K562 (cell line): ENCODE measurements around the gene TYROBP. TPM values are rescaled to one million over a fixed set of nuclear protein-coding genes. Genes with fewer than 3 reads are reported as not detected.

Experiments
- ATAC-seq: fragments of 200-7000 bp; cut with Tn5 transposase; 3 replicates; pipeline ENCODE4 v1.9.1; 2020; ENCODE audit warnings: moderate library complexity
- BruUV-seq: library from RNA; stranded (reverse); fragments of 400-500 nt; replicated peaks from 2 replicates; lab custom pipeline; 2021; lab: Mats Ljungman, UMichigan
- CTCF ChIA-PET: fragments of 300-600 bp; formaldehyde crosslinking; extraction: SDS; loops from one replicate; lab custom pipeline; 2021; ENCODE audit warnings: low intra/inter-chr PET ratio; lab: Yijun Ruan, JAX
- POLR2A ChIA-PET: fragments of 300-600, 350-650 bp; sonication (Branson Sonifier 250); formaldehyde crosslinking; extraction: SDS; loops from one replicate; lab custom pipeline; 2021; ENCODE audit warnings: antibody characterized with exemption, inconsistent platforms; lab: Yijun Ruan, JAX
- DNase-seq, 4 experiments: peaks; one replicate each; pipeline versions ENCODE4 v3.0.0 to v3.0.0-alpha.2; 2011 to 2018; ENCODE audit warnings: low spot score in 3 of 4, mixed read lengths in 3 of 4; ENCODE audit errors: extremely low read depth in 1 of 4
- FAIRE-seq: peaks from 2 replicates; lab custom pipeline; 2011; peaks lifted over from hg19 to GRCh38; lab: Jason Lieb, UNC
- H2AFZ ChIP-seq: 2 replicates; pipeline ENCODE4 v1.6.0; 2011; ENCODE audit warnings: low read depth, low read length, control low read depth, inconsistent platforms
- H3K27ac ChIP-seq: fragments of 200-600 bp; 3 replicates; pipeline ENCODE4 v1.8.0; 2011; ENCODE audit warnings: low read depth, mild to moderate bottlenecking, control low read depth, inconsistent platforms, low read length, moderate library complexity, mixed read lengths; ENCODE audit errors: extremely low read depth
- H3K27me3 ChIP-seq, 2 experiments: fragments of 300-600 bp in 1 of 2; 2 replicates in 1 of 2; 3 replicates in 1 of 2; pipeline versions ENCODE4 v1.6.0 to v1.8.0; 2011; ENCODE audit warnings: inconsistent platforms in 2 of 2, low read length in 2 of 2, mild to moderate bottlenecking in 1 of 2, mixed read lengths in 1 of 2, moderate library complexity in 1 of 2; ENCODE audit not compliant: control insufficient read depth in 2 of 2, insufficient read depth in 2 of 2
- H3K36me3 ChIP-seq: fragments of 300-600 bp; 3 replicates; pipeline ENCODE4 v1.8.0; 2011; ENCODE audit warnings: mild to moderate bottlenecking, low read length, inconsistent platforms; ENCODE audit not compliant: control insufficient read depth, insufficient read depth
- H3K4me1 ChIP-seq, 2 experiments: fragments of 200-600 bp in 1 of 2; replicated peaks in 1 of 2; 2 replicates in 1 of 2; 3 replicates in 1 of 2; pipeline versions ENCODE4 v1.5.1 to v1.8.0; 2011; ENCODE audit warnings: inconsistent platforms in 2 of 2, low read length in 2 of 2, mild to moderate bottlenecking in 1 of 2, mixed read lengths in 1 of 2, moderate library complexity in 1 of 2; ENCODE audit not compliant: control insufficient read depth in 2 of 2, insufficient read depth in 2 of 2
- H3K4me2 ChIP-seq: 2 replicates; pipeline ENCODE4 v1.6.1; 2011; ENCODE audit warnings: low read length, control low read depth, inconsistent platforms, mixed read lengths; ENCODE audit not compliant: insufficient read depth
- H3K4me3 ChIP-seq: fragments of 200-600 bp; sonication (generic), shearing (Covaris generic); 2 replicates; pipeline ENCODE4 v1.5.1; 2016; ENCODE audit warnings: control low read depth, inconsistent platforms
- H3K79me2 ChIP-seq: fragments of 200-600 bp; 3 replicates; pipeline ENCODE4 v1.8.0; 2011; ENCODE audit warnings: low read length, inconsistent platforms; ENCODE audit not compliant: control insufficient read depth, insufficient read depth
- H3K9ac ChIP-seq, 2 experiments: 2 replicates each; pipeline versions ENCODE4 v1.6.0 to v1.6.1; 2011; ENCODE audit warnings: low read depth in 2 of 2, low read length in 2 of 2, control low read depth in 1 of 2, inconsistent platforms in 1 of 2, mild to moderate bottlenecking in 1 of 2, mixed read lengths in 1 of 2; ENCODE audit not compliant: insufficient read depth in 1 of 2
- H3K9me1 ChIP-seq: one replicate; pipeline ENCODE4 v1.6.0; 2011; ENCODE audit warnings: inconsistent platforms, mild to moderate bottlenecking, low read length, moderate library complexity; ENCODE audit not compliant: control insufficient read depth, insufficient read depth
- H3K9me3 ChIP-seq: replicated peaks from 2 replicates; pipeline ENCODE4 v1.5.1; 2011; ENCODE audit warnings: low read depth, low read length, inconsistent platforms; ENCODE audit not compliant: control insufficient read depth, insufficient read depth
- H4K20me1 ChIP-seq: replicated peaks from 2 replicates; pipeline ENCODE4 v1.6.1; 2011; ENCODE audit warnings: low read length, inconsistent platforms, mixed read lengths; ENCODE audit not compliant: control insufficient read depth, insufficient read depth
- ARNT ChIP-seq, 2 experiments: fragments of 450-650 bp; IDR thresholded peaks; 2 replicates each; pipeline ENCODE4 v1.6.1; 2016; ENCODE audit warnings: mild to moderate bottlenecking in 1 of 2
- NONO ChIP-seq, 2 experiments: fragments of 200-400 bp in 1 of 2; fragments of 450-650 bp in 1 of 2; formaldehyde crosslinking in 1 of 2; IDR thresholded peaks; 2 replicates each; pipeline ENCODE4 v1.6.1; 2017; ENCODE audit warnings: low read depth in 2 of 2, mild to moderate bottlenecking in 2 of 2, moderate library complexity in 2 of 2, low read length in 1 of 2
- PRPF4 ChIP-seq: fragments of 200-400 bp; formaldehyde crosslinking; IDR thresholded peaks from one replicate; pipeline ENCODE4 v1.6.1; 2017; ENCODE audit warnings: low read length, low read depth, mild to moderate bottlenecking; ENCODE audit not compliant: insufficient read depth, poor library complexity, severe bottlenecking
- RHOXF2B ChIP-seq: fragments of 250-450 bp; sonication (Bioruptor Pico); conservative IDR thresholded peaks from 2 replicates; pipeline ENCODE4 v1.5.1; 2021
- ZFPM2 ChIP-seq: fragments of 250-450 bp; sonication (Bioruptor Pico); IDR thresholded peaks from 2 replicates; pipeline ENCODE4 v1.5.1; 2022; ENCODE audit warnings: mild to moderate bottlenecking
- ZNF165 ChIP-seq: fragments of 250-450 bp; sonication (Bioruptor Pico); IDR thresholded peaks from 2 replicates; pipeline ENCODE4 v1.4.0; 2020; ENCODE audit warnings: borderline replicate concordance
- ZNF384 ChIP-seq: IDR thresholded peaks from 2 replicates; pipeline ENCODE4 v1.6.1; 2012; ENCODE audit warnings: low read depth, low read length, improper control_type of control experiment
- ZNF444 ChIP-seq: fragments of 250-450 bp; sonication (Bioruptor Pico); IDR thresholded peaks from 2 replicates; pipeline ENCODE4 v1.4.0; 2020; ENCODE audit warnings: mild to moderate bottlenecking, moderate library complexity
- WGBS: fragments of 100-300 bp; shearing (Covaris generic); methylation state at CpG from one replicate; pipeline ENCODE4 v1.1.6; 2016; ENCODE audit warnings: low coverage, mixed read lengths; ENCODE audit not compliant: insufficient coverage; ENCODE audit errors: missing lambda C conversion rate; 5-methylcytosine and 5-hydroxymethylcytosine counted together
- in situ Hi-C: fragments of 300-500 bp; cut with MboI; formaldehyde crosslinking; loops from 4 replicates; pipeline ENCODE4 v1.15.0; 2018; ENCODE audit warnings: inconsistent platforms, mixed read lengths
- intact Hi-C: fragments of 100-400 bp; cut with micrococcal nuclease; formaldehyde crosslinking; loops from 2 replicates; pipeline ENCODE4 v1.14.2; 2022
- polyA plus RNA-seq, 8 experiments: library from polyadenylated mRNA; depleted of rRNA in 4 of 8; stranded (reverse) in 5 of 8; unstranded in 3 of 8; fragments of >200 nt; fragmentation: Nextera tagmentation in 2 of 8; fragmentation: Illumina TruSeq in 1 of 8; extraction: Ambion mirVana in 2 of 8; extraction: Trizol in 1 of 8; gene quantifications; 2 replicates each; pipeline versions ENCODE4 v1.2.1 to v1.2.3, GENCODE V29; 2011 to 2014; ENCODE audit warnings: inconsistent platforms in 1 of 8, missing spikeins in 1 of 8
- total RNA-seq, 7 experiments: library from RNA; depleted of rRNA in 6 of 7; stranded (reverse); fragments of >200 nt in 6 of 7; fragmentation: Illumina TruSeq in 2 of 7; extraction: Trizol in 2 of 7; gene quantifications; 2 replicates each; pipeline versions ENCODE4 v1.2.1 to v1.2.3, GENCODE V29; 2011 to 2021; ENCODE audit warnings: low replicate concordance in 1 of 7
- TF ChIP-seq, protein P1 (sequence below): fragments of 450-650 bp; formaldehyde crosslinking; IDR thresholded peaks from 2 replicates; pipeline ENCODE4 v1.4.0; 2020; ENCODE audit warnings: mild to moderate bottlenecking
- TF ChIP-seq, protein P2 (sequence below): IDR thresholded peaks from 2 replicates; pipeline ENCODE4 v1.6.1; 2011; ENCODE audit not compliant: insufficient read length; ENCODE audit errors: extremely low read depth
- TF ChIP-seq, protein P3 (sequence below), 2 experiments: IDR thresholded peaks; 2 replicates each; pipeline ENCODE4 v1.6.1; 2011; ENCODE audit warnings: borderline replicate concordance in 1 of 2, control low read depth in 1 of 2, low read depth in 1 of 2, low read length in 1 of 2, mild to moderate bottlenecking in 1 of 2, mixed read lengths in 1 of 2, moderate library complexity in 1 of 2; ENCODE audit not compliant: insufficient read depth in 1 of 2, insufficient read length in 1 of 2, poor library complexity in 1 of 2, severe bottlenecking in 1 of 2; ENCODE audit errors: extremely low read depth in 1 of 2

Gene TYROBP
- total and polyA plus RNA-seq, 9 of the 15 experiments (the other 6 are each of a cell fraction or from before 2014, with no cell fraction given) = 0.72 to 8.2 (median 2.4) TPM

DNA sequence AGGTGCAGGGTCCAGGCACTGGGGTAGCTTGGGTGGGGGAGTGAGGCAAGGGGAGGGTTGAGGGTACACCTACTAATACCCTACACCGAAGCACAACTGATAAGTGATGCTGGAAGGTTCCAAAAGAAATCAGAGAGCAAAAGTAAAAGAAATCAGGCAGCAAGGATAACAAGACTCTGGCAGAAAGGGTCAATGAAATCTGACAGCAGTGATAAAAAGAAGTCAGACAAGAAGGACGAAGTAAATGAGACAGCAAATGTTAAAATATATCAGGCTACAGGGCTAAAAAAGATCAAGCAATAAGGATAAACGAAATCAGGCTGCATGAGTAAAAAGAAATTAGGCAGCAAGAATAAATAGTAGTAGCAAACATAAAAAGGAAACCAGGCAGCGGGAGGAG, 32.7 kb upstream of the TYROBP start:
- Histone ChIP-seq H3K4me3 (no peak overlapping the region), H3K79me2 (no peaks in the 10 kb centered on the region), H2AFZ (no peak overlapping the region), H3K9ac (no peak overlapping the region), H3K4me1 (peaks cover 0 to 33% of the 10 kb centered on the region in 2 experiments; a peak in 3 of 5 replicates), H3K36me3 (no peaks in the 10 kb centered on the region), H3K9me3 (no peaks in the 10 kb centered on the region)
- ChIA-PET POLR2A (interaction anchor here (1.3 kb wide), 1 partner anchor 17 kb away, joined by 4 read pairs; no protein-coding TSS in a partner anchor), CTCF (no interaction called here)
- DNase-seq (no peak), FAIRE-seq (no peak)
- intact Hi-C loops (no loop called here), in situ Hi-C loops (no loop called here)
- no TSS peak for BruUV-seq
- TF ChIP-seq ZFPM2 (CRISPR knock-in tag) (no peak), ZNF384 (no peak)
- TF ChIP-seq, protein P1, sequence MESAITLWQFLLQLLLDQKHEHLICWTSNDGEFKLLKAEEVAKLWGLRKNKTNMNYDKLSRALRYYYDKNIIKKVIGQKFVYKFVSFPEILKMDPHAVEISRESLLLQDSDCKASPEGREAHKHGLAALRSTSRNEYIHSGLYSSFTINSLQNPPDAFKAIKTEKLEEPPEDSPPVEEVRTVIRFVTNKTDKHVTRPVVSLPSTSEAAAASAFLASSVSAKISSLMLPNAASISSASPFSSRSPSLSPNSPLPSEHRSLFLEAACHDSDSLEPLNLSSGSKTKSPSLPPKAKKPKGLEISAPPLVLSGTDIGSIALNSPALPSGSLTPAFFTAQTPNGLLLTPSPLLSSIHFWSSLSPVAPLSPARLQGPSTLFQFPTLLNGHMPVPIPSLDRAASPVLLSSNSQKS = no peak
- TF ChIP-seq, all 486 proteins: peak for 0
- Histone ChIP-seq H4K20me1 (peaks cover 16% of the 10 kb centered on the region; the same call in 1 of the 2 replicates), H3K4me2 (no peak overlapping the region), H3K27ac (no peak overlapping the region), H3K27me3 (peaks cover 41 to 85% of the 10 kb centered on the region in 2 experiments), H3K9me1 (no peaks in the 10 kb centered on the region)
- ATAC-seq = no peak
- 0% methylated on average over 4 of the region's 4 CpGs for WGBS

DNA sequence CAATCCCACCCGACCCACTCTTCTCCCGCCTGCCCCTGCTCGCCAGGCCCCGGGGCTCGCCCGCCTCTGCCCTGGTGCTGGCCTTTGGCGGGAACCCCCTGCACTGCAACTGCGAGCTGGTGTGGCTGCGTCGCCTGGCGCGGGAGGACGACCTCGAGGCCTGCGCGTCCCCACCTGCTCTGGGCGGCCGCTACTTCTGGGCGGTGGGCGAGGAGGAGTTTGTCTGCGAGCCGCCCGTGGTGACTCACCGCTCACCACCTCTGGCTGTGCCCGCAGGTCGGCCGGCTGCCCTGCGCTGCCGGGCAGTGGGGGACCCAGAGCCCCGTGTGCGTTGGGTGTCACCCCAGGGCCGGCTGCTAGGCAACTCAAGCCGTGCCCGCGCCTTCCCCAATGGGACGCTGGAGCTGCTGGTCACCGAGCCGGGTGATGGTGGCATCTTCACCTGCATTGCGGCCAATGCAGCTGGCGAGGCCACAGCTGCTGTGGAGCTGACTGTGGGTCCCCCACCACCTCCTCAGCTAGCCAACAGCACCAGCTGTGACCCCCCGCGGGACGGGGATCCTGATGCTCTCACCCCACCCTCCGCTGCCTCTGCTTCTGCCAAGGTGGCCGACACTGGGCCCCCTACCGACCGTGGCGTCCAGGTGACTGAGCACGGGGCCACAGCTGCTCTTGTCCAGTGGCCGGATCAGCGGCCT, 32.1 kb upstream of the TYROBP start:
- ChIA-PET CTCF (no interaction called here), POLR2A (no interaction called here)
- Histone ChIP-seq H3K4me1 (peaks cover 0 to 33% of the 10 kb centered on the region in 2 experiments; a peak in 3 of 5 replicates), H3K79me2 (no peaks in the 10 kb centered on the region), H3K27me3 (peaks cover 45 to 85% of the 10 kb centered on the region in 2 experiments), H3K9me1 (no peaks in the 10 kb centered on the region), H3K9me3 (no peaks in the 10 kb centered on the region), H3K4me2 (no peak overlapping the region), H2AFZ (no peak overlapping the region), H4K20me1 (peaks cover 12% of the 10 kb centered on the region; the same call in 1 of the 2 replicates), H3K36me3 (no peaks in the 10 kb centered on the region), H3K4me3 (no peak overlapping the region), H3K9ac (no peak overlapping the region), H3K27ac (no peak overlapping the region)
- in situ Hi-C loops (no loop called here), intact Hi-C loops (no loop called here)
- FAIRE-seq = no peak
- TF ChIP-seq, protein P2, sequence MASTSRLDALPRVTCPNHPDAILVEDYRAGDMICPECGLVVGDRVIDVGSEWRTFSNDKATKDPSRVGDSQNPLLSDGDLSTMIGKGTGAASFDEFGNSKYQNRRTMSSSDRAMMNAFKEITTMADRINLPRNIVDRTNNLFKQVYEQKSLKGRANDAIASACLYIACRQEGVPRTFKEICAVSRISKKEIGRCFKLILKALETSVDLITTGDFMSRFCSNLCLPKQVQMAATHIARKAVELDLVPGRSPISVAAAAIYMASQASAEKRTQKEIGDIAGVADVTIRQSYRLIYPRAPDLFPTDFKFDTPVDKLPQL = no peak
- no peak for TF ChIP-seq ZNF165 (CRISPR knock-in tag)
- TF ChIP-seq NONO (IDR thresholded peaks at IDR 0.05; ENCODE audit: low read depth in 2 of 2, low read length in 1 of 2) = no peak
- no peak for TF ChIP-seq RHOXF2B
- TF ChIP-seq, protein P3, sequence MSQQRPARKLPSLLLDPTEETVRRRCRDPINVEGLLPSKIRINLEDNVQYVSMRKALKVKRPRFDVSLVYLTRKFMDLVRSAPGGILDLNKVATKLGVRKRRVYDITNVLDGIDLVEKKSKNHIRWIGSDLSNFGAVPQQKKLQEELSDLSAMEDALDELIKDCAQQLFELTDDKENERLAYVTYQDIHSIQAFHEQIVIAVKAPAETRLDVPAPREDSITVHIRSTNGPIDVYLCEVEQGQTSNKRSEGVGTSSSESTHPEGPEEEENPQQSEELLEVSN (IDR thresholded peaks at IDR 0.05; ENCODE audit: borderline replicate concordance in 1 of 2, extremely low read depth in 1 of 2, insufficient read depth in 1 of 2, insufficient read length in 1 of 2, low read depth in 1 of 2, low read length in 1 of 2, poor library complexity in 1 of 2, severe bottlenecking in 1 of 2) = no peak
- no peak for TF ChIP-seq PRPF4
- no peak for TF ChIP-seq ARNT (IDR thresholded peaks at IDR 0.05)
- no peak for TF ChIP-seq ZNF444 (CRISPR knock-in tag)
- WGBS = 42% methylated on average over 46 of the region's 51 CpGs
- no peak for DNase-seq
- ATAC-seq = no peak
- no TSS peak for BruUV-seq
